Stimulated activated CD4-positive, alpha-beta T cell treated with anti-CD3 and anti-CD28 coated beads, TNF-alpha, amount 100 ng/mL, for 48 hours (primary cell): ENCODE data around the gene SPCS3.
"Not testable (repeated sequence)": the region's sequence is repeated elsewhere in the genome, so short reads cannot be mapped to it uniquely, and the experiment has no call there.

Source experiments
- DNase-seq, 3 donors: peaks; one replicate each; pipeline ENCODE4 v3.0.0-alpha.2; 2020; ENCODE audit warnings: low read depth in 3 of 3

SPCS3 gene

GRCh38 chr4:176345346-176345745 is 25.6 kb downstream of the SPCS3 start:
- not testable (repeated sequence) for DNase-seq

GRCh38 chr4:176346836-176347235 is 27.1 kb downstream of the SPCS3 start:
- not testable (repeated sequence) for DNase-seq

- DNase-seq = no peak
Measured at GRCh38 chr4:176350671-176351070, 30.9 kb downstream of the SPCS3 start.

GRCh38 chr4:176354884-176355283 is 35.1 kb downstream of the SPCS3 start:
- DNase-seq = no peak

DNA sequence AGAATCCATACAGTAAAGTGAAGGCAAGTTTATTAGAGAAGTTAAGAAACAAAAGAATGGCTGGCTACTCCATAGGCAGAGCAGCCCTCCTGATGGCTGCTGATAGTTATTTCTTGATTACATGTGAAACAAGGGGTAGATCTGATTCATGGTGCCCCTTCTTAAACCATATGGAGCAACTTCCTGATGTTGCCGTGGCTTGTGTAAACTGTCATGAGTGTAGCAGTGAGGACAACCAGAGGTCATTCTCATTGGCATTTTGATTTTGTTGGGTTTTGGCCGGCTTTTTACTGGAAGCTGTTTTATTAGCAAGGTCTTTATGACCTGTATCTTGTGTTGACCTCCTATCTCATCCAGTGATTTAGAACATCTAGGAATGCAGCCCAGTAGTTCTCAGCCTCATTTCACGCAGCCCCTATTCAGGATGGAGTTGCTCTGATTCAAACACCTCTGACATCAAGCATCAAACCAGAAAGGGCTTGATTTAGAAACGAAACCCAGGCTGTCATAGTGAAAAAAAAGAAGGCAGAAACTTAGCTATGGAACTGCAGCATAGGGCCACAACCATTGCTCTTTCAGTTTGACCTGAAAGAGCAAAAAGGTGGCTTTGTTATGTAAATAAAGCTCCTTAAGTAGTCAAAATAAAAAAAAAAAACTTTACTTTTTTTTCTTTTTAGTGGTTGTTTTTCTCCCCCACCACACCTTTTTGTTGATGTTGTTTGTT is 37.8 kb downstream of the SPCS3 start:
- no peak for DNase-seq

DNA sequence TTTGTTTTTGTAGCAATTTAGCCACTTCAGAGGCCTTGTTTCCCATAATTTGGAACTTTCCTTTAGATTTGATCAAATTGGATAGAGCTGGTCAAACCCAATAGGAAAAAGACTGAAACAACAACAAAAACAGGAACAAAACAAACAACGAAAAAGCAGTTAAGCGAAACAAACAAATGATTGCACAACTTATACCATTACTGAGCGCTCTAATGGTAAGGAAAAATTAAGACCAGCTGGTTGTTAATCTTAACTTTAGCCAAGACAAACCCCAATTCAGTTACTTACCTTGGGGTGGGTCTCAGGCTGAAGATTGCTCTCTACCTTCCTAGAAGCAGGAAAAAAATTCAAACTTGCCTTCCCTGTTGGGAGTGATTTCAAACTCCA is 38.3 kb downstream of the SPCS3 start:
- DNase-seq = no peak

GRCh38 chr4:176359590-176359989 is 39.8 kb downstream of the SPCS3 start:
- no peak for DNase-seq

GRCh38 chr4:176360446-176360845 is 40.7 kb downstream of the SPCS3 start:
- no peak for DNase-seq

- DNase-seq = no peak
Measured at GRCh38 chr4:176363072-176363471, 43.3 kb downstream of the SPCS3 start.

- DNase-seq = no peak
Measured at GRCh38 chr4:176367771-176368465, 48.2 kb downstream of the SPCS3 start.

GRCh38 chr4:176376032-176376614 is 56.4 kb downstream of the SPCS3 start:
- DNase-seq = no peak

DNA sequence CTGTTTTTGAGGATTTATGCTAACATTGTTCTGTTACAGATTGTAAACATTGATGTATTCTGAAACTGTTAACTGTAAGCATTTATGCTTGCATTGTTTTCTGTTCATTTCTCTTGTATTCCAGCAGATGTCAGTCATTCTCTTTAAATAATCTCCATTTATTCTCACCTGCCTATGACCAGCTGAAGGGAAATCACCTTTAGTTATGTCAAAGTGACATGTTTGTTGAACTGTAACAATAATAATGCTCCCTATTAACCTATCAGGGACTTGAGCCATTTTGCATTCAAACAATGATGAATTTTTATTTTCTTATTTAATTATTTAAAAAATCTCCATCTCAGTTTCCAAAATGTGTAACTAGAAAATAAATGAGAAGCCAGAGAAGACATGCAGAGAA is 58.0 kb downstream of the SPCS3 start:
- DNase-seq = no peak

- no peak for DNase-seq
Measured at GRCh38 chr4:176380352-176381157, 60.8 kb downstream of the SPCS3 start.
